Trophoblast cell (in vitro differentiated cells and primary cell): Measurements from ENCODE around the gene FHOD3.

ENCODE experiments used
- DNase-seq, 2 donors: peaks; one replicate each; pipeline ENCODE4 v3.0.0-alpha.2; 2016
- H2AFZ ChIP-seq: 2 replicates; pipeline ENCODE4 v1.6.1; 2013; ENCODE audit warnings: low read length, moderate library complexity, mild to moderate bottlenecking; ENCODE audit not compliant: insufficient read depth, poor library complexity
- H2AK5ac ChIP-seq: 2 replicates; pipeline ENCODE4 v1.6.1; 2013; ENCODE audit warnings: mild to moderate bottlenecking, low read length
- H2BK120ac ChIP-seq: 2 replicates; pipeline ENCODE4 v1.6.1; 2013; ENCODE audit warnings: low read length, mild to moderate bottlenecking, moderate library complexity; ENCODE audit not compliant: insufficient read depth, poor library complexity
- H2BK12ac ChIP-seq: 2 replicates; pipeline ENCODE4 v1.6.1; 2013; ENCODE audit warnings: mild to moderate bottlenecking, low read length, moderate library complexity
- H2BK5ac ChIP-seq: 2 replicates; pipeline ENCODE4 v1.6.1; 2013; ENCODE audit warnings: low read length, low read depth, moderate library complexity, mild to moderate bottlenecking; ENCODE audit not compliant: poor library complexity
- H3K14ac ChIP-seq: 2 replicates; pipeline ENCODE4 v1.6.1; 2013; ENCODE audit warnings: mild to moderate bottlenecking, low read length
- H3K18ac ChIP-seq: 2 replicates; pipeline ENCODE4 v1.6.1; 2013; ENCODE audit warnings: mild to moderate bottlenecking, low read length
- H3K23ac ChIP-seq: 2 replicates; pipeline ENCODE4 v1.6.1; 2013; ENCODE audit warnings: low read length
- H3K27ac ChIP-seq: 2 replicates; pipeline ENCODE4 v1.5.1; 2013; ENCODE audit warnings: low read depth, mild to moderate bottlenecking, inconsistent platforms, low read length, moderate library complexity
- H3K27me3 ChIP-seq: 2 replicates; pipeline ENCODE4 v1.6.1; 2013; ENCODE audit warnings: inconsistent platforms, mild to moderate bottlenecking, low read length, moderate library complexity; ENCODE audit not compliant: insufficient read depth
- H3K36me3 ChIP-seq, 2 experiments: 1 replicate in 1 of 2; 2 replicates in 1 of 2; pipeline ENCODE4 v1.6.1; 2013; ENCODE audit warnings: low read length in 2 of 2, mild to moderate bottlenecking in 2 of 2, moderate library complexity in 1 of 2; ENCODE audit not compliant: insufficient read depth in 2 of 2, control insufficient read depth in 1 of 2
- H3K4ac ChIP-seq: 2 replicates; pipeline ENCODE4 v1.6.1; 2013; ENCODE audit warnings: low read depth, mild to moderate bottlenecking, low read length, moderate library complexity
- H3K4me1 ChIP-seq, 2 experiments: 1 replicate in 1 of 2; 2 replicates in 1 of 2; pipeline ENCODE4 v1.6.1; 2013; ENCODE audit warnings: low read length in 2 of 2, mild to moderate bottlenecking in 2 of 2, moderate library complexity in 1 of 2; ENCODE audit not compliant: insufficient read depth in 2 of 2, control insufficient read depth in 1 of 2
- H3K4me2 ChIP-seq: 2 replicates; pipeline ENCODE4 v1.6.1; 2013; ENCODE audit warnings: inconsistent platforms, mild to moderate bottlenecking, low read length, moderate library complexity
- H3K4me3 ChIP-seq: 2 replicates; pipeline ENCODE4 v1.5.1; 2013; ENCODE audit warnings: mild to moderate bottlenecking, low read depth, low read length, inconsistent platforms
- H3K79me1 ChIP-seq: one replicate; pipeline ENCODE4 v1.6.1; 2013; ENCODE audit warnings: low read length
- H3K79me2 ChIP-seq: 2 replicates; pipeline ENCODE4 v1.6.1; 2013; ENCODE audit warnings: low read length, mild to moderate bottlenecking; ENCODE audit not compliant: control insufficient read depth, insufficient read depth, poor library complexity
- H3K9ac ChIP-seq: 2 replicates; pipeline ENCODE4 v1.6.1; 2013; ENCODE audit warnings: mild to moderate bottlenecking, low read length
- H3K9me3 ChIP-seq: 2 replicates; pipeline ENCODE4 v1.6.1; 2013; ENCODE audit warnings: low read depth, mild to moderate bottlenecking, control low read depth, inconsistent platforms, low read length; ENCODE audit not compliant: insufficient read depth
- H4K12ac ChIP-seq: 2 replicates; pipeline ENCODE4 v1.6.1; 2013; ENCODE audit warnings: low read depth, mild to moderate bottlenecking, low read length, moderate library complexity
- H4K8ac ChIP-seq: 2 replicates; pipeline ENCODE4 v1.6.1; 2013; ENCODE audit warnings: low read depth, mild to moderate bottlenecking, low read length, moderate library complexity
- H4K91ac ChIP-seq: one replicate; pipeline ENCODE4 v1.6.1; 2013; ENCODE audit warnings: low read depth, mild to moderate bottlenecking, low read length, moderate library complexity
- WGBS: extraction: QIAGEN DNeasy Blood & Tissue Kit; methylation state at CpG from one replicate; pipeline ENCODE4 v1.1.7; 2013; ENCODE audit warnings: missing lambda C conversion rate; ENCODE audit not compliant: insufficient read length, insufficient coverage; ENCODE audit errors: extremely low coverage; 5-methylcytosine and 5-hydroxymethylcytosine counted together

Gene FHOD3

GRCh38 chr18:36613810-36614209, 316.3 kb downstream of the FHOD3 start:
- peaks cover 7 to 16% of the 10 kb centered on the region in 2 experiments for H3K36me3 ChIP-seq
- no CpG with 5 or more reads among the region's 3 CpGs for WGBS
- no peak overlapping the region for H3K4me3 ChIP-seq
- no peak overlapping the region for H3K27ac ChIP-seq
- H4K12ac ChIP-seq: no peak overlapping the region
- no peak overlapping the region for H2AFZ ChIP-seq
- H3K9ac ChIP-seq: no peak overlapping the region
- H3K79me2 ChIP-seq: no peaks in the 10 kb centered on the region
- H3K4ac ChIP-seq: no peak overlapping the region
- no peak for DNase-seq
- H3K27me3 ChIP-seq: no peaks in the 10 kb centered on the region
- no peak overlapping the region for H3K18ac ChIP-seq
- H3K4me2 ChIP-seq: no peak overlapping the region
- H3K23ac ChIP-seq: no peak overlapping the region
- no peak overlapping the region for H3K14ac ChIP-seq
- peaks cover 3 to 6% of the 10 kb centered on the region in 2 experiments for H3K4me1 ChIP-seq
- H3K9me3 ChIP-seq: no peaks in the 10 kb centered on the region
- no peak overlapping the region for H2BK120ac ChIP-seq
- no peak overlapping the region for H4K8ac ChIP-seq
- no peak overlapping the region for H2BK5ac ChIP-seq
- H2BK12ac ChIP-seq: no peak overlapping the region
- no peak overlapping the region for H2AK5ac ChIP-seq
- no peaks in the 10 kb centered on the region for H3K79me1 ChIP-seq
- H4K91ac ChIP-seq: no peak overlapping the region

GRCh38 chr18:36620788-36621187, 323.3 kb downstream of the FHOD3 start:
- no peak overlapping the region for H3K9ac ChIP-seq
- H3K79me2 ChIP-seq: no peaks in the 10 kb centered on the region
- peaks cover 2% of the 10 kb centered on the region for H3K9me3 ChIP-seq
- no peak overlapping the region for H2BK12ac ChIP-seq
- H2BK5ac ChIP-seq: no peak overlapping the region
- H3K27me3 ChIP-seq: no peaks in the 10 kb centered on the region
- no peak overlapping the region for H3K4me3 ChIP-seq
- no peak overlapping the region for H2AFZ ChIP-seq
- no CpG with 5 or more reads among the region's 2 CpGs for WGBS
- no peak overlapping the region for H2AK5ac ChIP-seq
- no peak overlapping the region for H4K91ac ChIP-seq
- H3K18ac ChIP-seq: no peak overlapping the region
- no peak overlapping the region for H3K14ac ChIP-seq
- H3K4ac ChIP-seq: no peak overlapping the region
- no peak for DNase-seq
- no peaks in the 10 kb centered on the region for H3K4me1 ChIP-seq
- H4K8ac ChIP-seq: no peak overlapping the region
- no peak overlapping the region for H3K4me2 ChIP-seq
- no peak overlapping the region for H4K12ac ChIP-seq
- H2BK120ac ChIP-seq: no peak overlapping the region
- H3K79me1 ChIP-seq: no peaks in the 10 kb centered on the region
- peaks cover 9 to 17% of the 10 kb centered on the region in 2 experiments for H3K36me3 ChIP-seq
- H3K23ac ChIP-seq: no peak overlapping the region
- H3K27ac ChIP-seq: no peak overlapping the region

DNA sequence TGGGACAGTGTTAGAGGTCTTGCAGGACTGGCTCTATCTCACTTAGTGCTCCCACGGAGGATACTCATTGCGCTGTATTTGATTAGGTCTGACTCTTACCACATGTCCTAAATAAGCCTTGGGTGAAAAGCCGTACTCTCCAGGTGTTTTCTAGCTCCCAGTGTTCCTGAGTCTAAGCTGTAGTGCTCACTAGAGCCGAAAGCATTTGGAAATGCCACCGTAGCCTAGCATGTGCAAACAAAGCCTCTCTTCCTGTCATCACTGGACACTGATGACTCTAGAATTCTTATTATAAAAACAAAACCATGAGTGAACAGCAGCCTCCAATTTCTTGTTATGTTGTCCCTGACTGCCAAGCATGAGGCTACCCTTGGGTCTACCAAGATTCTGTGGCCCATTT, 325.1 kb downstream of the FHOD3 start:
- Histone ChIP-seq H3K4ac (no peak overlapping the region), H3K79me1 (no peaks in the 10 kb centered on the region), H3K23ac (no peak overlapping the region), H4K91ac (no peak overlapping the region), H3K79me2 (no peaks in the 10 kb centered on the region), H2AFZ (no peak overlapping the region), H2AK5ac (no peak overlapping the region), H3K4me2 (no peak overlapping the region), H3K36me3 (peaks cover 13 to 26% of the 10 kb centered on the region in 2 experiments), H2BK12ac (no peak overlapping the region), H4K8ac (no peak overlapping the region), H3K9me3 (peaks cover 2% of the 10 kb centered on the region), H2BK5ac (no peak overlapping the region), H3K14ac (no peak overlapping the region), H2BK120ac (no peak overlapping the region), H3K4me3 (no peak overlapping the region), H3K27me3 (no peaks in the 10 kb centered on the region), H3K27ac (no peak overlapping the region), H3K4me1 (no peaks in the 10 kb centered on the region), H3K18ac (no peak overlapping the region), H3K9ac (no peak overlapping the region), H4K12ac (no peak overlapping the region)
- no CpG with 5 or more reads among the region's 5 CpGs for WGBS
- no peak for DNase-seq

DNA sequence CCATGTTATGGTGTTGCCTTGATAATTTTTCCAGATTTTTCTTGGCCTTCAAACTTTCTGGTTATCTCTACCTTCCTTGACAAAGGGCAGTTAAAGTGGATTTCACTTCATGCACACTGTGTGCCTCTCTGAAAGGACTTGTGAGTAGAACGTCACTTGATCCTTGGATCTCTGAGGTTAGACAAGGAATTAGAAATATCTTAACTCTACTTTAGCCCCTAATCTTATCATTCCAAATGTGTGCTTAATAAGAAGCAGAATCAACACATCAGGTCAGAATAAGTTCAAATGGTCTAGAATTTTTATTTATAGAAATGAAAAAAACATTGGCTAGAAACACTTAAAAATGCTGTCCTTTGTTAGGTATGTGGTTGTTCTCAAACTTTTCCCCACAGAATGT, 325.6 kb downstream of the FHOD3 start:
- H3K36me3 ChIP-seq: peaks cover 13 to 29% of the 10 kb centered on the region in 2 experiments
- DNase-seq: no peak
- H2BK120ac ChIP-seq: no peak overlapping the region
- no peak overlapping the region for H4K91ac ChIP-seq
- no peak overlapping the region for H2BK12ac ChIP-seq
- no peak overlapping the region for H2AK5ac ChIP-seq
- no peak overlapping the region for H3K23ac ChIP-seq
- peaks cover 2% of the 10 kb centered on the region for H3K9me3 ChIP-seq
- H3K4me2 ChIP-seq: no peak overlapping the region
- no peaks in the 10 kb centered on the region for H3K79me2 ChIP-seq
- no peaks in the 10 kb centered on the region for H3K27me3 ChIP-seq
- no peaks in the 10 kb centered on the region for H3K79me1 ChIP-seq
- no peaks in the 10 kb centered on the region for H3K4me1 ChIP-seq
- H3K27ac ChIP-seq: no peak overlapping the region
- H4K12ac ChIP-seq: no peak overlapping the region
- H3K4me3 ChIP-seq: no peak overlapping the region
- H4K8ac ChIP-seq: no peak overlapping the region
- no peak overlapping the region for H3K9ac ChIP-seq
- no CpG with 5 or more reads among the region's 1 CpG for WGBS
- no peak overlapping the region for H3K4ac ChIP-seq
- H2BK5ac ChIP-seq: no peak overlapping the region
- no peak overlapping the region for H2AFZ ChIP-seq
- H3K18ac ChIP-seq: no peak overlapping the region
- H3K14ac ChIP-seq: no peak overlapping the region
